Peyer's patch (tissue), 4 donors: ENCODE data around the gene GPX4. TPM values are rescaled to one million over a fixed set of nuclear protein-coding genes. Genes with fewer than 3 reads are reported as not detected.

Source experiments
- DNase-seq, 3 donors: peaks; one replicate each; pipeline ENCODE4 v3.0.0-alpha.2; 2017 to 2019
- H3K27ac ChIP-seq, 4 donors: fragments of 200-600 bp; sonication (generic); one replicate each; pipeline ENCODE4 v1.5.1; 2016 to 2019
- H3K27me3 ChIP-seq, 2 donors: fragments of 200-600 bp; sonication (generic); one replicate each; pipeline ENCODE4 v1.5.1; 2019
- H3K36me3 ChIP-seq, 3 donors: fragments of 200-600 bp; sonication (generic); one replicate each; pipeline ENCODE4 v1.5.1; 2016 to 2019
- H3K4me1 ChIP-seq, 4 donors: fragments of 200-600 bp; sonication (generic); one replicate each; pipeline ENCODE4 v1.5.1; 2016 to 2019
- H3K4me3 ChIP-seq, 4 donors: fragments of 200-600 bp; sonication (generic); 1 replicate in 3 of 4; 2 replicates in 1 of 4; pipeline ENCODE4 v1.5.1; 2016 to 2019; ENCODE audit warnings: mild to moderate bottlenecking in 1 of 4
- H3K9me3 ChIP-seq, 4 donors: fragments of 200-600 bp; sonication (generic); one replicate each; pipeline ENCODE4 v1.5.1; 2016 to 2019; ENCODE audit warnings: mild to moderate bottlenecking in 1 of 4
- POLR2A ChIP-seq, 2 donors: fragments of 450-650 bp; IDR thresholded peaks; one replicate each; pipeline ENCODE4 v1.5.1; 2017; ENCODE audit warnings: antibody characterized with exemption in 2 of 2, mild to moderate bottlenecking in 2 of 2, moderate library complexity in 2 of 2
- total RNA-seq, 4 donors: library from RNA; depleted of rRNA; stranded (reverse); fragments of >200 nt; gene quantifications; one replicate each; pipeline ENCODE4 v1.1.0, GENCODE V29; 2016
- TF ChIP-seq, protein P1 (sequence below), 6 experiments: fragments of 450-650 bp in 4 of 6; fragments of 200-600 bp in 2 of 6; sonication (generic) in 1 of 6; IDR thresholded peaks; one replicate each; pipeline ENCODE4 v1.5.1; 2017 to 2019; ENCODE audit warnings: antibody characterized with exemption in 6 of 6, mild to moderate bottlenecking in 3 of 6, moderate library complexity in 1 of 6

Gene GPX4
- total RNA-seq, 4 donors from 2014 or later, result 258 to 493 (median 326) TPM

DNA sequence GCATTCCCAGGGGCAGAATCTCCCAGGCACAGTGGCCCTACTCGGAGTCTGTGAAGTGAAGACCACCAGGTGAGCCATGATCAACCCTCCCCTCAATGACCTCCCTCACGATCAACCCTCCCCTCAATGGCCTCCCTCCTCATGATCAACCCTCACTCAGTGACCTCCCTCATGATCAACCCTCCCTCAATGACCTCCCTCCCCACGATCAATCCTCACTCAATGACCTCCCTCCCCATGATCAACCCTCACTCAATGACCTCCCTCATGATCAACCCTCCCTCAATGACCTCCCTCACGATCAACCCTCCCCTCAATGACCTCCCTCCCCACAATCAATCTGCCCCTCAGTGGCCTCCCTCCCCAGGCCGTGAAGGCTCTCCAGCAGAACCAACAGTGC lies 38.1 kb downstream of the GPX4 start:
- Histone ChIP-seq H3K4me1 (peaks cover 0 to under 1% (median under 1%) of the 10 kb centered on the region in 4 donors), H3K9me3 (no peaks in the 10 kb centered on the region), H3K27ac (no peak overlapping the region), H3K27me3 (no peaks in the 10 kb centered on the region), H3K4me3 (no peak overlapping the region), H3K36me3 (peaks cover 0 to 58% (median 0%) of the 10 kb centered on the region in 3 donors)
- TF ChIP-seq, protein P1, sequence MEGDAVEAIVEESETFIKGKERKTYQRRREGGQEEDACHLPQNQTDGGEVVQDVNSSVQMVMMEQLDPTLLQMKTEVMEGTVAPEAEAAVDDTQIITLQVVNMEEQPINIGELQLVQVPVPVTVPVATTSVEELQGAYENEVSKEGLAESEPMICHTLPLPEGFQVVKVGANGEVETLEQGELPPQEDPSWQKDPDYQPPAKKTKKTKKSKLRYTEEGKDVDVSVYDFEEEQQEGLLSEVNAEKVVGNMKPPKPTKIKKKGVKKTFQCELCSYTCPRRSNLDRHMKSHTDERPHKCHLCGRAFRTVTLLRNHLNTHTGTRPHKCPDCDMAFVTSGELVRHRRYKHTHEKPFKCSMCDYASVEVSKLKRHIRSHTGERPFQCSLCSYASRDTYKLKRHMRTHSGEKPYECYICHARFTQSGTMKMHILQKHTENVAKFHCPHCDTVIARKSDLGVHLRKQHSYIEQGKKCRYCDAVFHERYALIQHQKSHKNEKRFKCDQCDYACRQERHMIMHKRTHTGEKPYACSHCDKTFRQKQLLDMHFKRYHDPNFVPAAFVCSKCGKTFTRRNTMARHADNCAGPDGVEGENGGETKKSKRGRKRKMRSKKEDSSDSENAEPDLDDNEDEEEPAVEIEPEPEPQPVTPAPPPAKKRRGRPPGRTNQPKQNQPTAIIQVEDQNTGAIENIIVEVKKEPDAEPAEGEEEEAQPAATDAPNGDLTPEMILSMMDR (IDR thresholded peaks at IDR 0.05), result no peak
- TF ChIP-seq POLR2A (IDR thresholded peaks at IDR 0.05), result no peak
- DNase-seq, result no peak

DNA sequence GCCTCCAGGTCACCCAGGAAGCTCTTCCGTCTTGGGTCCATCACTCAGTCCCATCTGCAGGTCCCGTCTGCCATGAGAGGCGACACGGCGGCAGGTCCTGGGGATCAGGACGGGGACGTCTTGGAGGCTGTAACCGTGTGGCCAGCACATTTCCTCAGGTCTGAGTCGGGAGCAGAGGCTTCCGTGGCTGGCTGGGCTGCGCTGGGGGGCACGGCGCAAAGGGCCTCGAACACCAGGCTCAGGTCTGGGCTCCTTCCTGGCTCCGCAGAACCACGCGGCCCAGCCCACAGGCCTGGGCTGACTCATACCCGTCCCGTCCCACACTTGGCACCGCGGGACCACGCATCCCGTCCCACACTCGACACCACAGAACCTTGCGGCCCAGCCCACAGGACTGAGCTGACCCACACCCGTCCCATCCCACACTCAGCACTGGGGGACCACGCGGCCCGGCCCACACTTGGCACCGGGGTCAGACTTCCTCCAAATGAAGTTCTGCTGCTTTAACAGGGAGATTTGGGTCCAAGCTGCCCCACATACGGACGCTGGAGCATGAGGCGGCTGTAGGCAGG lies 40.1 kb downstream of the GPX4 start:
- DNase-seq, result no peak
- Histone ChIP-seq H3K9me3 (no peaks in the 10 kb centered on the region), H3K4me3 (no peak overlapping the region), H3K27ac (no peak overlapping the region), H3K4me1 (no peaks in the 10 kb centered on the region), H3K27me3 (no peaks in the 10 kb centered on the region), H3K36me3 (peaks cover 0 to 70% (median 0%) of the 10 kb centered on the region in 3 donors)
- TF ChIP-seq, protein P1 (IDR thresholded peaks at IDR 0.05), result no peak
- no peak for TF ChIP-seq POLR2A (IDR thresholded peaks at IDR 0.05)

DNA sequence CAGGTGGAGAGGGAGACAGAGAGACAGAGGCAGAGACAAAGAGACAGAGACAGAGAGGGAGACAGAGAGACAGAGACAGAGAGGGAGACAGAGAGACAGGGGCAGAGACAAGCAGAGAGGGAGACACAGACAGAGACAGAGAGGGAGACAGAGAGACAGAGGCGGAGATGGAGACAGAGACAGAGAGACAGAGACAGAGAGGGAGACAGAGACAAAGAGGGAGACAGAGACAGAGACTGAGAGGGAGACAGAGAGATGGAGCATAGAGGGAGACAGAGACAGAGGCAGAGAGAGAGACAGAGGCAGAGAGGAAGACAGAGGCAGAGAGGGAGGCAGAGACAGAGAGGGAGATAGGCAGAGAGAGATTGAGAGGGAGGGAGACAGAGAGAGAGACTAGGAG lies 40.9 kb downstream of the GPX4 start:
- no peaks in the 10 kb centered on the region for H3K27me3 ChIP-seq
- H3K4me3 ChIP-seq, result no peak overlapping the region
- DNase-seq, result no peak
- TF ChIP-seq POLR2A (IDR thresholded peaks at IDR 0.05), result no peak
- TF ChIP-seq, protein P1 (IDR thresholded peaks at IDR 0.05), result no peak
- no peaks in the 10 kb centered on the region for H3K9me3 ChIP-seq
- H3K4me1 ChIP-seq, result no peaks in the 10 kb centered on the region
- no peak overlapping the region for H3K27ac ChIP-seq
- H3K36me3 ChIP-seq, result peaks cover 0 to 68% (median 0%) of the 10 kb centered on the region in 3 donors

- no peak for DNase-seq
- Histone ChIP-seq H3K27me3 (no peaks in the 10 kb centered on the region), H3K36me3 (peaks cover 0 to 67% (median 0%) of the 10 kb centered on the region in 3 donors), H3K27ac (no peak overlapping the region), H3K4me3 (no peak overlapping the region), H3K4me1 (no peaks in the 10 kb centered on the region), H3K9me3 (no peaks in the 10 kb centered on the region)
- TF ChIP-seq, protein P1 (IDR thresholded peaks at IDR 0.05), result no peak
- no peak for TF ChIP-seq POLR2A (IDR thresholded peaks at IDR 0.05)
These were observed 42.0 kb downstream of the GPX4 start for GRCh38 chr19:1145635-1146411.

DNA sequence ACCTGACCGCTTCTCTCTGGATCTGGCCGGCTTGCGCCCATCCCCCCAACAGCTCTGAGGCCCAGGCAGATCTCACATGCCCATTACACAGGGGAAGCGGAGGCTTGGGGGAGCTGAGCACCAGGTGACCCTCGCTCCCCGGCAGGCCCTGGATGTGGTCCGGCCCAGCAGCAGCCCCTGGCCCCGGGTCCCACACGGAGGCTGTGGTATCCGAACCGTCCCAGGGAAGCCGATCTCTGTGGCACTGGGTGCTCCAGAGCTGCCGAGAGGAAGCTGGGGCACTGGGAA lies 42.6 kb downstream of the GPX4 start:
- Histone ChIP-seq H3K36me3 (peaks cover 0 to 70% (median 0%) of the 10 kb centered on the region in 3 donors), H3K9me3 (no peaks in the 10 kb centered on the region), H3K4me3 (no peak overlapping the region), H3K4me1 (no peaks in the 10 kb centered on the region), H3K27me3 (no peaks in the 10 kb centered on the region), H3K27ac (no peak overlapping the region)
- DNase-seq, result no peak
- TF ChIP-seq POLR2A (IDR thresholded peaks at IDR 0.05), result no peak
- TF ChIP-seq, protein P1 (IDR thresholded peaks at IDR 0.05), result no peak
